IPS-15b (cell line): ENCODE results near the gene FEZF1.

ENCODE experiments used
- H3K27me3 ChIP-seq: one replicate; pipeline ENCODE4 v1.6.1; 2013; ENCODE audit warnings: low read length; ENCODE audit not compliant: control insufficient read depth, insufficient read depth
- H3K36me3 ChIP-seq: one replicate; pipeline ENCODE4 v1.6.1; 2013; ENCODE audit warnings: low read length; ENCODE audit not compliant: control insufficient read depth, insufficient read depth
- H3K4me1 ChIP-seq: one replicate; pipeline ENCODE4 v1.6.1; 2013; ENCODE audit warnings: mild to moderate bottlenecking, low read length; ENCODE audit not compliant: control insufficient read depth, insufficient read depth
- H3K4me3 ChIP-seq: one replicate; pipeline ENCODE4 v1.5.1; 2013; ENCODE audit warnings: low read depth, low read length
- H3K9ac ChIP-seq: one replicate; pipeline ENCODE4 v1.6.1; 2013; ENCODE audit warnings: low read depth, mild to moderate bottlenecking, low read length
- H3K9me3 ChIP-seq: one replicate; pipeline ENCODE4 v1.6.1; 2013; ENCODE audit warnings: mild to moderate bottlenecking, low read length; ENCODE audit not compliant: control insufficient read depth, insufficient read depth

Gene FEZF1

DNA sequence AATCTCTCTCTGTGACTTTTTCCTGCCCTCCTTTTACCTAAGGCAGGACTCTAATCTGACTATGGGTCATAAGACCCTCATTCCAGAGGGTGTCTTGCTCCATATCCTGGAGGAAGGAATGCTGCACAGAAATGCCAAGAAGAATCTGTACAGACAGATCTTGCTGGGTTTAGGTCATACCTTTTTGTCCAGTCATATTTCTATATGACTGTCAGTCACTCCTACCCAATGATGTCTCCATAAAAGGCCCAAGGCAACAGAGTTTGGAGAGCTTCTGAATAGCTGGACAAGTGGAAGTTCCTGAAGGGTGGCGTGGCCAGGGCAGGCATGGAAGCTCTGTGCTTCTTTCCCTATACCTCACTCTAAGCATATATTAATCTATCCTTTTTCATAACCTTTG, 47.5 kb downstream of the FEZF1 start:
- H3K4me1 ChIP-seq, result peaks cover 25% of the 10 kb centered on the region
- no peak overlapping the region for H3K9ac ChIP-seq
- H3K36me3 ChIP-seq, result no peaks in the 10 kb centered on the region
- H3K9me3 ChIP-seq, result no peaks in the 10 kb centered on the region
- no peaks in the 10 kb centered on the region for H3K27me3 ChIP-seq
- no peak overlapping the region for H3K4me3 ChIP-seq

DNA sequence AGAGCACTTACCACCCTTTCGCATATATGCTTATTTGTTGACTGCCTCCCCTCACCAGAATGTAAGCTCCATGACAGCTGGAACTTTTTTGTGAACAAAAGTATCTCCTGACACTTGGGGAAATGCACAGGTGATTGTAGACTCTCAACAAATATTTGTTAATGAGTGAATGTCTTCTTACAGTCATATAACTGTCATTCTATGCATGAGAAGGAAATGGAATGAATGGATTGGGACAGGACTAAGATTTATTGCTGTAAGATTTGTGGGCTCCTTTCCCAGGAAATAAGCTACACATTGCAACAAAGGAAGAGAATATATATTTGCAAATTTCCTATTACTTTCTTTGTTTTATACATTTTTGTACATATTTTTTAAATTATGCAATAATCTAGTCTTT, 48.5 kb downstream of the FEZF1 start:
- Histone ChIP-seq H3K4me1 (peaks cover 19% of the 10 kb centered on the region), H3K4me3 (no peak overlapping the region), H3K36me3 (no peaks in the 10 kb centered on the region), H3K9me3 (no peaks in the 10 kb centered on the region), H3K27me3 (no peaks in the 10 kb centered on the region), H3K9ac (no peak overlapping the region)

- peaks cover 13% of the 10 kb centered on the region for H3K4me1 ChIP-seq
- no peaks in the 10 kb centered on the region for H3K9me3 ChIP-seq
- H3K9ac ChIP-seq, result no peak overlapping the region
- H3K27me3 ChIP-seq, result no peaks in the 10 kb centered on the region
- H3K4me3 ChIP-seq, result no peak overlapping the region
- no peaks in the 10 kb centered on the region for H3K36me3 ChIP-seq
These were observed 49.1 kb downstream of the FEZF1 start for GRCh38 chr7:122255454-122255853.
